ENCODE data around the gene NAPB.

The NAPB gene

DNA sequence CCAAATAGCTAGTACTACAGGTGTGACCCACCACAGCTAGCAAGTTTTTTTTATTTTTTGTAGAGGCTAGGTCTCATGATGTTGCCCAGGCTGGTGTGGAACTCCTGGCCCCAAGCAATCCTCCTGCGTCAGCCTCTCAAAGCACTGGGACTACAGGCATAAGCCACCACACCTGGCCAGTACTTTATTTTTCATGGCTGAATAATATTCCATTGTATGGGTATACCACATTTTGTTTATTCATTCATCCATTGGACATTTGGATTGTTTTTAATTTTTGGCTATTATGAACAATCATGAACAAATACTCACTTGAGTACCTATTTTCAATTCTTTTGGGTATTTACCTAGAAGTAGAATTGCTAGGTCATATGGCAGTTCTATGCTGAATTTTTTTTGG lies 77.7 kb downstream of the NAPB start:
- TF ChIP-seq ZNF274 (IDR thresholded peaks at IDR 0.05; ENCODE audit: low read depth, low read length): no peak
- no peak overlapping the region for H3K4me3 ChIP-seq (ENCODE audit: low read length)

DNA sequence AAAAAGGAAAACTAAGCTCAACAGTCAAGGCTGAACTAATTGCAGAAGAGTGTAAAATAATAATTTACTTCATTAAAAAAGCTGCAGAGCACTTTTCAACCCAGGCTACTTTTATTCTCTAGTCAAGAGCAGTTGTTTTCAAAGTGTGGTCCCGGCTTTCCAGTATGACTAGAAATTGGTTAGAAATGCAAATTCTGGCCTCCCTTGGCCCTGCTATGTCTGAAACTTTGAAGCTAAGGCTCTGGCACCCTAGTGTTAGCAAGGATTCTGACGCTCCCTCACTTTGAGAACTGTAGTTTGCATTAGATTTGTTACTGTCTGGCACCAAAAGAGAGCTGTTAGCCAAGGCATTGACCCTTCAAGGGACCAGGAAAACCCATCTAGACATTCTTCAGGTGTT lies 80.2 kb downstream of the NAPB start:
- TF ChIP-seq ZNF274 (IDR thresholded peaks at IDR 0.05; ENCODE audit: low read depth, low read length): no peak
- no peak overlapping the region for H3K4me3 ChIP-seq (ENCODE audit: low read length)

DNA sequence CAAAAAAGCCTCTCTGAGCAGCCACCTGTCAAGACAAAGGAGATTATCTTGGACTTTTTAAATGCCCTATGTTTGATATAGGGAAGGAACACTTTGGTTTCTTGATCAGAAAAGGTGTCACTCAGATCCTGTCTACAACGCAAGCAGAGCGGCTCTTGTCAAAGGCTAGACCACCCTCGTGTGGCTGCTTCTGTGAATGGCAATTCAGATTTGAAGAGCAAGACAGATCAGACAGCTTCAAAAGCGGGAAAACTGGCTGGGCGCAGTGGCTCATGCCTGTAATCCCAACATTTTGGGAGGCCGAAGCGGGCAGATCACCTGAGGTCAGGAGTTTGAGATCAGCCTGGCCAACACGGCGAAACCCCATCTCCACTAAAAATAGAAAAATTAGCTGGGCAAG lies 80.8 kb downstream of the NAPB start:
- no peak overlapping the region for H3K4me3 ChIP-seq (ENCODE audit: low read length)
- TF ChIP-seq ZNF274 (IDR thresholded peaks at IDR 0.05; ENCODE audit: low read depth, low read length): no peak

DNA sequence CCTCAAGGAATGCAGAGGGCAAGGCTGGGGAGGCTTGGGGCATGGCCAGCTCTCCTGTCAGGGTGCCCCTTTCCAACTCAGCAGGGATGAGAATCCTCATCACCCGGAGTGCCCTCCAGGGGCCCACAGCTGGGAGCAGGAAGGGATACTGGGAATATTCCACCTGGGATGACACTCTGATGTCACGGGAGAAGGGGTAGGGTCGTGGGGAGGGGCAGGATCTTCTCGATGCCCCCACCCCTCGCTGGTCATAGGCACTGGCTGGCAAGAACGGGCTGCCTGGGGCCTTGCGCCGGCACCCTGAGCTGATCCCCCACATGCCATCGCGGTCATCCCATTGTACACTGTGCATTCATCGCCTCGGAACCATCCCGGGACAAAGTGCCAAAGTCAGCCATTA lies 81.3 kb downstream of the NAPB start:
- no peak overlapping the region for H3K4me3 ChIP-seq (ENCODE audit: low read length)
- TF ChIP-seq ZNF274 (IDR thresholded peaks at IDR 0.05; ENCODE audit: low read depth, low read length): no peak

DNA sequence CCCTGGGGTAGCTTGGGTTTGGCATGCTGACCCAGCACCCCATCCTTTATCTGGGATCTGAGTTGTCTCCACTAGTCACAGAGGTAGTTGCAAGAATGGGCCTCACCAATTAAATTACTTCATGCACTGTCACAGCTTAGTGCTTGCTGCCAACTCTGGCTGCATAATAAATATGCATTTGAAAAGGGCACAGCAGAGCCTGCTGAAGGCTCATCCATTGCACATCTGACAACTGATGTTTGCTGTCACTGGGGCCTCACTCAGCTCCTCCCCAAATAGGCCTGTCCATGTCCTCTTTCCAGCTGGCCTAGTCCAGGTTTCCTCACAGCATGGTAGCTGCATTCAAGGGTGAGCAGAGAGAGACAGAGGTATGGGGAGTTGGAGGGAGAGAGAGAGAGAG lies 84.0 kb downstream of the NAPB start:
- no peak overlapping the region for H3K4me3 ChIP-seq (ENCODE audit: low read length)
- no peak for TF ChIP-seq ZNF274 (IDR thresholded peaks at IDR 0.05; ENCODE audit: low read depth, low read length)

DNA sequence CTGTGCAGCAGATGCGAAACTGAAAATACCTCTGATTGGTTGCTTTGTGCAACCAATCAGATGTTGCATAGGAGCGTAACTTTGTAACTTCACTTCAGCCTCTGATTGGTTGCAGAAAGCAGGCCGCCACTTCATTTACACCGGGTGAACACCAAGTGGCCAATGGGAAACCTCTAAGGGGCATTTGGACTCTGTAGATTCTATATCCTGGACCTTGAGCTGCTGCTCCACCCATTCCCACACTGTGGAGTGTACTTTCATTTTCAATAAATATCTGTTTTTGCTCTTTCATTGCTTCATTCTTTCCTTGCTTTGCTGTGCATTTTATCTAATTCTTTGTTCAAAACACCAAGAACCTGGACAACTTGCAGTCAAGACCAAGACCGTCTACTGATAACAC lies 84.8 kb downstream of the NAPB start:
- no peak for TF ChIP-seq ZNF274 (IDR thresholded peaks at IDR 0.05; ENCODE audit: low read depth, low read length)
- H3K4me3 ChIP-seq (ENCODE audit: low read length): no peak overlapping the region

DNA sequence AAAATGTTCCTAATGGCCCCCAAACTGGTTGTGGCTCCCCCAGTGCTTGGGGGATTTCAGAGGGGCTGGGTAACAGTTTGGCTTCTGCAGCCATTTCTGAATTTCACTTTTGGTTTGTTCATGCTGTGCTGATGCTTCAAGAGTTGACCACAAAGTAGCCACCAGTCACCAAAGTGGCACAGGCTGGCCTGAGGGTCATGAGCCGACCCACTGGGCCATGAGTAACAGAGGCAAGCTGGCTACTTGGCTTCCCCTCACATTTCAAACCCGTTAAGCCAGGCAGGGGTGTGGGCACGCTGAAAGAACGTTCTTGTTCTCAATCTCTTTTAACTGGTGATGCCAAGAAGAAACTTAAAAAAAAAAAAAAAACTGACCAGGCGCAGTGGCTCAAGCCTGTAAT lies 85.8 kb downstream of the NAPB start:
- no peak for TF ChIP-seq ZNF274 (IDR thresholded peaks at IDR 0.05; ENCODE audit: low read depth, low read length)
- H3K4me3 ChIP-seq (ENCODE audit: low read length): no peak overlapping the region

DNA sequence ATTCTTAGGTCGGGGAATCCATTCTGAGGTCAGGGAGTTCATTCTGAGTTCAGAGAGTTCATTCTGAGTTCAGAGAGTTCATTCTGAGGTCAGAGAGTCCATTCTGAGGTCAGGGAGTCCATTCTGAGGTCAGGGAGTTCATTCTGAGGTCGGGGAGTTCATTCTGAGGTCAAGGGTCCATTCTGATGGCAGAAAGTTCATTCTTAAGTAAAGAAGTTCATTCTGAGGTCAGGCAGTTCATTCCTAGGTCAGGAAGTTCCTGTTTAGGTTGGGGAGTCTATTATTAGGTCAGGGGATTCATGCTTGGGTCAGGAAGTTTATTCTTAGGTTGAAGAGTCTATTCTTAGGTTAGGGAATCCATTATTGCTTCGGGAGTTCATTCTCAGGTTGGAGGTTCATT lies 87.2 kb downstream of the NAPB start:
- TF ChIP-seq ZNF274 (IDR thresholded peaks at IDR 0.05; ENCODE audit: low read depth, low read length): no peak
- no peak overlapping the region for H3K4me3 ChIP-seq (ENCODE audit: low read length)

DNA sequence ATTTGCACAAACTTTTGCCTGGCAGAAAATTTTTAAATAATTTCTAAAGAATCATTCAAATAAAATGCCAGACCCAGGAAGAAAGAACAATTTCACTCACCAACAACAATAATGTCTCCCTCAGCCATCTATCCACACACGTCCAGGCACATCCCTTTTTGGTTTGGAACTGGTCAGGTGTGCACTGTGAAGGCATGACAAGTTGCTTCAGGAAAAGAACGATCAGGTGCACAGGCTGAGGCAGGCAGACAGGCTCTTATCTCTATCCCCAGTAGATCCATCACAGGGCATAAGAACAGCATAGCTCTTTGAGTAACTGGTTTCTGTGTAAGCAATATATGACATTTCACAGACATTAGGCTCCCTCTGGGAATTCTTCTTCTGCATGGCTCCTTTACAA lies 88.8 kb downstream of the NAPB start:
- no peak overlapping the region for H3K4me3 ChIP-seq (ENCODE audit: low read length)

DNA sequence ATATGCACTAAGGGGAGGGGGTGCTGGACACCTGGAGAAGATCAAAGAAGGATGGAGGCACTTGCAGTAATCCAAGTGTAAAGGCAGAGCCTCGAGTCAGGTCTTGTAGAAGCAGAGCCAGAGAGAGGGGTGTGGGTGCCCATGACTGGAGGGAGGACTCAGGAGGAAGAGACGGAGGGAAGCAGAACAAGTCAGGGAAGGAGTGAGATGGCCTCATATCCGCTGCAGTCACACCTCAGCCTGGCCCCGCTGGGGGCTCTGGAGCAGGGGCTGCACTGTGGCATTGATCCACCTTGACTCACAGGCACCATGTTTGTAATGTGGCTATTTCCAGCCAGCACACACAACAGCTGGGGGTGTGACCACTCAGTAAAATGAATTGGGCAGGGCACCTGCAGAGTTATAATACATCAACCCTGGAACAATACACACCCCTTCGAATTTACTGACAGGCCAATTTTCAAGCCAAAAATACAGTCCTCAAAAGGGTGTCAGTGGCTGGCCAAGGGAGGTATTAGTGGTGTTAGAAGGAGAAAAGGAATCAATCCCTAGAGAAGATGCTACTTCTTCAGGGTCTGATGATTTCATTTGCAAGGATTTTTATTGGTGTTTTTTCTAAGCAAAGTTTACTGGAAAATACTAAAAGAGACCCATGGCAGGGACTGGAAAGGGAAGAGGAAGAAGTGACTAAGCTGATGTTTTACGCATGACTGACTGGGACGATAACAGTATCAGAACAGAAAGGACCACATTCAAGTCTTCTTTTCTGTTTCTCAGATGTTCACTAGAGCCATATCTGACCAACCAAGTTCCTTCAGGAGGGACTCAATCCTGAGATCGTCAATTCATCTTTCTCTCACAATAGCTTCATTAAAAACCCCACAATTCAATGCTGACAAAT lies 89.6 kb downstream of the NAPB start:
- H3K4me3 ChIP-seq (ENCODE audit: low read length): no peak overlapping the region

More for the DNA sequence above, 88.8 kb downstream of the NAPB start:
- TF ChIP-seq ZNF274 (IDR thresholded peaks at IDR 0.05; ENCODE audit: low read depth, low read length): no peak

DNA sequence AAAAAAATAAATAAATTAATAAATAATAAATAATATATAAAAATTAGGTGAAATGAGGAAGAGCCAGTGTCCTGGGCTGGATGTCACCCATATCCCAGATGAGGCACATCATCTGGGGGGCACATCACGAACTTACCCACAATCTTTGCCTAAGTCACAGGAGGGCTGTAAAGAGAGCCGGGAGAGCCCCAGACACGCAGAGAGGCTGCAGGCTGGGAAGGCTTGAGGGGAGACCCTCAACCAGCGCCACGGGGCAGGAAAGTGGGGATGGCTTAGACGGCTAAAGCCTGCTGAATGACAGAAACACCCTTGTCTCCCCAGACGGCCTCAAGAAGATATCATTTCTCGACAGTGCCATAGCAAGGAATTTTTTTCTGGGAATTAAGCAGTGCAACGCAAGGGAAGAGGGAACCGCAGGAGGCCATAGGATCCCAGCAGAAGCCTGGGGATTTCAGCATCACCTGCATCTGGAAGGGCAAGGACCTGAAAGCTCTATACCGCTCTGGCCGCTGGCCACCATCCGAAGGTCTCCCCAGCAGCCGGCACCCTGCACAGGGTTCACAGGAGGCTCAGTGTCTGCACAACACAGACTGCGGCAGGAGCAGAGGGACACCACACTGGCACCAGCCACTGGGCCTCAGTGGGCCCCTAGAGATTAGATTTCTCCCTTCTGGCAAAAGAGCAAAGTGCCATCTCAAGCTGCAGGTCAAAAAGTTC lies 93.5 kb downstream of the NAPB start:
- TF ChIP-seq ZNF274 (IDR thresholded peaks at IDR 0.05; ENCODE audit: low read depth, low read length): no peak

More for the DNA sequence above, 89.6 kb downstream of the NAPB start:
- no peak for TF ChIP-seq ZNF274 (IDR thresholded peaks at IDR 0.05; ENCODE audit: low read depth, low read length)

DNA sequence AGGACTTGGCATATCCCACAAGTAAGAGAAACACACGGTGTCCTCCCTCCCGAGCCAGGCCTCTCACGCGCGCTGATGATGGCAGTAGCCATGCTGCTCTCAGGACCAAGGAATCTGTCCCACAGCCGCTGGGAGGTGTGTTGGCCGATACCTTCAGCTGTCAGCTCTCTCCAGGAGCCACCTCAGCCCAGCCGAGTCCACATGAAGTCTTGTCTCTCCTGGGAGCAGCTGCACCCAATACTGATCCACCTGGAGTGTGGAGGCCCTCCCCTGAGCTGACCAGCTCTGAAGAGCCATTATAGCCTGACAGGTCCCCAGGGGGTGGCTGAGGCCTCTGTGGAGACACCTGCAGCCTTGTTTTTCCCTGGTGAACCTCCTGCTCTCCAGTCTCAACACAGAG lies 94.5 kb downstream of the NAPB start:
- H3K4me3 ChIP-seq (ENCODE audit: low read length): no peak overlapping the region
- TF ChIP-seq ZNF274 (IDR thresholded peaks at IDR 0.05; ENCODE audit: low read depth, low read length): no peak

More for the DNA sequence above, 93.5 kb downstream of the NAPB start:
- no peak overlapping the region for H3K4me3 ChIP-seq (ENCODE audit: low read length)

DNA sequence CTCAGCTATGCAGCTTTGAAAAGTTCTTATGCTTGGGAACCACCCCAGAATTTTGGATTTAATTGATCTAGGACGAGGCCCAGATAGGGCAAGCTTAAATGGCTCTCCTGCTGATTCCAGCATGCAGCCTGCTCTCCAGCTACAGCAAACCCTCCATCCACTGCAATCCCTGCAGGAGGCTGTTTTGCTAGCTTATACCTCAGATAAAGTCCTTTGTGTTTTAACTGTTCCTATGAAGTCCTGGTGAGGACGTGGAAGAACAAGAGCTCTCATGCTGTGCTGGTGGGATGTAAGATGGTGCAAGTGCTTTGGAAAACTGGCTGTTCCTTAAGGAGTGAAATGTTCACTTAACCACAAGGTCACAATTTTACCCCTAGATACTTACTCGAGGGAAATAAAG lies 96.2 kb downstream of the NAPB start:
- no peak for TF ChIP-seq ZNF274 (IDR thresholded peaks at IDR 0.05; ENCODE audit: low read depth, low read length)
- H3K4me3 ChIP-seq (ENCODE audit: low read length): no peak overlapping the region

All from GM08714 (cell line).